Smooth muscle cell of the brain vasculature (primary cell): ENCODE measurements around the gene SLC35F1.

ENCODE experiments used
- DNase-seq: peaks from one replicate; pipeline ENCODE4 v3.0.0-alpha.2; 2012; ENCODE audit warnings: low read depth, low spot score

SLC35F1 gene

DNA sequence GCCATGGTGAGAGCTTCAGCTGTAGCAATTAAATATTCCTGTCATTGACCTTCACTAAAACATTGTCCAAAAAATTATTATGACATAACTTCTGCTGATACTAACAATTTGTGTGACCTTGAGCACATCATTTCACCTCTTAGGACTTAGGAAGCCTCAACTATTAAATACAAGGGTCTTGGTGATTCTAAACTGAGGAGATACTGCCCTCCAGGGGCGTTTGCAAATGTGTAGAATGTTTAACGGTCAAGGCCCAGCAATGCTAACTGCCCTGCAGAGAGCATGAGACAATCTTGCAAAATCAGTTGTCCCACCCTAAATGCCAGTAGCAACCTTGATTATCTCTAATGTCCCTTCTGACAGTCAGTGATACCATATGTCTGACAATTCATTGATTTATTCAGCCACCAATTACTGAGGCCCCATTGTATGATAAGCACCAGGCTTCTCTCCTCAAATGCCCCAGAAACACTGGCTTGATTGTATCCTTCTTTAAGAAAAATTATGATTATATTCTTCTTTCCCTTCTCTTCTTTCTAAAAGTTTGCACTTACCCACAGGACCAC is 356.9 kb downstream of the SLC35F1 start:
- DNase-seq, result peak; percentile 13

GRCh38 chr6:118269659-118270058 is 362.6 kb downstream of the SLC35F1 start:
- no peak for DNase-seq

GRCh38 chr6:118277631-118278030 is 370.6 kb downstream of the SLC35F1 start:
- DNase-seq, result no peak

DNA sequence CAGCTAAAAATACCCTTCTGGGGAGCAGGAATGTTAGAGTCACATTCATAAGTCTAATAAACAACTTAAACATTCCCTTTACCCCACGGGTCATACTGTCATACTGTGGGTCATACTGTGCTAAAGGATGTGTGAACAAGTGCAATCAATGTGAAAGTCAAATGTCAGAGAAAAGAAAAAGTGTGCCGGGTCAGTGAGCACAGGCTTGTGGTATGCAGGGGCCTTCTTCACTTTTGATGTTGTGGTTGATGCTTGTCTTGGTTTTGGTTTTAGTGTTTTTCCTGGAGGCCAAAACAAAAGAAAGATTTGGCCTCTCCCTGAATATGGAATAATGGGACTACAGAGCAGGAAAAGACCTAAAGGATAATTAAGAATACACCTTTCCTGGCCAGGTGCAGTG is 373.1 kb downstream of the SLC35F1 start:
- no peak for DNase-seq

DNA sequence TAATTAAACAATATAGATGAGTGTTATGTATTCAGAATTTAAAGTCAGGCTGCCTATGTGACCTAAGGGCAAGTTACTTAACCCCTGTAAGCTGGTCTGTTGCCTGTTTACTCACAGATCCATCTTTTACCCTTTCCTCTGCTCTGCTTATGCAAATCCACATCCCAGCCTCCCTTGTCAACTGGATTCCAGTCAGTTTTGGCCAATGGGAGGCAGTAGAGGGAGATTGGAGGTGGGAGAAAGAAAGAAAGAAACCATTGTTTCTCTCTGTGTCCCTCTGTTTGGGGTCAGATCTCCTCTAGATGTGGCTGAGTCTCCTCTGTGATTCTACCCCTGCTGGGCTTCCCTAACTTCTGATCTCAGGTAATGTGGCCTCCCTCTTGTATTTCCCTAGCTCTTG is 374.2 kb downstream of the SLC35F1 start:
- DNase-seq, result no peak

- DNase-seq, result peak; percentile 43
Observed at GRCh38 chr6:118283766-118284165, 376.7 kb downstream of the SLC35F1 start.

GRCh38 chr6:118284736-118285360 is 377.8 kb downstream of the SLC35F1 start:
- no peak for DNase-seq

- no peak for DNase-seq
Observed at GRCh38 chr6:118285791-118286190, 378.7 kb downstream of the SLC35F1 start.

DNA sequence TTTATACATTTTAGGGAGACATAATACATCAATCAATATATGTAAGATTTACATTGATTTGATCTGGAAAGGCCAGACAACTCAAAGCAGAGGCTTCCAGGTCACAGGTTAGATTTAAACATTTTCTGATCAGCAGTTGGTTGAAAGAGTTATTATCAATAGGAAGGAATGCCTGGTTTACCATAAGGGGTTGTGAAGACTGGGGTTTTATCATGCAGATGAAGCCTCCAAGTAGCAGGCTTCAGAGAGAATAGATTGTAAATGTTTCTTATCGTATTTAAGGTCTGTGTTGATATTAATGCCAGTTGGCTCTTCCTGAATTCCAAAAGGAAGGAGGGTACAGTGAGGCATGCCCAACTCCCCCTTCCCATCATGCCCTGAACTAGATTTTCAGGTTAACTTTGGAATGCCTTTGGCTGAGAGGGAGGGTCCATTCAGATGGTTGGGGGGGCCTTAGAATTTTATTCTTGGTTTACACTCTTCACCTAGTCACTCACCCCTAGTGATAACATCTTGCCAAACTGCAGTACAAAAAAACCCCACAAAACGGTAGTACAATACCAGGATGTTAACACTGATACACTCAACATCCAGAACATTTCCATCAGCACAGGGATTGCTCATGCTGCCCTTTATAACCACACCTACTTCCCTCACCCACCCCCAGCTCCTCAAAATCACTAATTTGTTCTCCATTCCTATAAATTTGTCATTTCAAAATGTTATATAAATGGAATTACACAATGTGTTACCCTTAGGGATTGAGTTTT is 381.5 kb downstream of the SLC35F1 start:
- no peak for DNase-seq

GRCh38 chr6:118292558-118292957 is 385.5 kb downstream of the SLC35F1 start:
- no peak for DNase-seq

- DNase-seq, result no peak
Observed at GRCh38 chr6:118294906-118295305, 387.8 kb downstream of the SLC35F1 start.

GRCh38 chr6:118295336-118295735 is 388.3 kb downstream of the SLC35F1 start:
- no peak for DNase-seq

- no peak for DNase-seq
Observed at GRCh38 chr6:118296129-118296901, 389.3 kb downstream of the SLC35F1 start.

DNA sequence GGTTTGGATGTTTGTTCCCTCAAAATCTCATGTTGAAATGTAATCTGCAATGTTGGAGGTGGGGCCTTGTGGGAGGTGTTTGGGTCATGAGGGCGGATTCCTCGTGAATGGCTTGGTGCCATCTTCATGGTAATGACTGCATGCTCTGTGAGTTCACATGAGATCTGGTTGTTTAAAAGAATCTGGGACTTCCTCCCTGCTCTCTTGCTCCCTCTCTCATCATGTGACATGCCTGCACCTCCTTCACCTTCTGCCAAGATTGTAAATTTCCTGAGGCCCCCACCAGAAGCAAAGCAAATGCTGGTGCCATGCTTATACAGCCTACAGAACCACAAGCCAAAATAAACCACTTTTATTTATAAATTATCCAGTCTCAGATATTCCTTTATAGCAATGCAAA is 390.8 kb downstream of the SLC35F1 start:
- DNase-seq, result no peak

DNA sequence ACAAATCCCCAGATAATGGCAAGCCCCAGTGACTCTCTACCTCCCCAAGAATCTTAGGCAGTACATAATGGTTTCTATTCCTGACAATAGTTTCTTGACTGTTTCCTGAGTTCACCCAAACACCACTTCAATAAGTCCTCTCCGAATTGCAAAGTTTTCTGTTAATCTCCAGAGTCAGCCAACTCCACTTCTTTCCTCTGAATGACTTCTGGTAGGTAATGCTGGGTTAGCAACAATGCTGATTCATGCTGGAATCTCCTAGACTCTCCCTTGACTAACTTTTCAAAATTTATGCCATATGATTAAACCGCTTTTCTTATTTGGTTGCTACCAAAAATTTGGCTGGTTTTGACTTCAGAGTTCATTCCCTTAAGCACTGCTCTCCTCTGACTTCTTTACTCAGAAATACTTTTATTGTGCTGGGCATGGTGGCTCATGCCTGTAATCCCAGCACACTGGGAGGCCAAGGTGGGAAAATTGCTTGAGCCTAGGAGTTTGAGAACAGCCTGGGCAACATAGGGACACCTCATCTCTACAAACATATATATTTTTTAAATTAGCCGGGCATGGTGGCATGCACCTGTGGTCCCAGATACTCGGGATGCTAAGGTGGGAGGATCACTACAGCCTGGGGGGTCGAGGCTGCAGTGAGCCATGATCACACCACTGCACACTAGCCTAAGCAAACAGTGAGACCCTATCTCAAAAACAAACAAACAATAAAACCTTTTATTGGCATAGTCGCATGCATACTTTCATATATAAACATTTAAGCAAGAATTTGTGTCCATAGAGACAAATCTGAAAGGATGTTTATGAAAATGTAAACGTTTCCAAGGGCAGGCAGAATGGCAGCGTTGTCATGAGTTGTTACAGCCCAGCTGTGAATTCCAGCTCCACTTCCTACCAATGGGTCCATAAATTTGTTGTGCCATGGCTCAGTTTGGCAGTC is 391.7 kb downstream of the SLC35F1 start:
- no peak for DNase-seq

GRCh38 chr6:118299457-118299856 is 392.4 kb downstream of the SLC35F1 start:
- DNase-seq, result no peak

DNA sequence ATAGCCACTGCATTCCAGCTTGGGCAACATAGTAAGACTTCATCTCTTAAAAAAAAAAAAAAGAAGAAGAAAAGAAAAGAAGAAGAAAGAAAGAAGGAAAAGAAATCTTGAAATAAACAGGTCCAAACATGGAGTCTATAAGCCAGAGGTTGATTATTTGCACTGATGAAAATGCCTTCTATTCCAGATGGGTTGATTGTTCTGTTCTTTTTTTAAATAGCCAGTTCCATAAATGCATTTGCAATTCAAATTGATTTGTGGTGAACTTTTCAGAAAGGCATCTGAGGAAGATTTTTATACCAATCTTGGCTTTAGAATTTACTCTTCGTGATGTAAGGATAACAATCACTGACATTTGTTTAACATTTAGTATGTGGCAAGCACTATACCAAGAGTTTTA is 397.3 kb downstream of the SLC35F1 start:
- no peak for DNase-seq

DNA sequence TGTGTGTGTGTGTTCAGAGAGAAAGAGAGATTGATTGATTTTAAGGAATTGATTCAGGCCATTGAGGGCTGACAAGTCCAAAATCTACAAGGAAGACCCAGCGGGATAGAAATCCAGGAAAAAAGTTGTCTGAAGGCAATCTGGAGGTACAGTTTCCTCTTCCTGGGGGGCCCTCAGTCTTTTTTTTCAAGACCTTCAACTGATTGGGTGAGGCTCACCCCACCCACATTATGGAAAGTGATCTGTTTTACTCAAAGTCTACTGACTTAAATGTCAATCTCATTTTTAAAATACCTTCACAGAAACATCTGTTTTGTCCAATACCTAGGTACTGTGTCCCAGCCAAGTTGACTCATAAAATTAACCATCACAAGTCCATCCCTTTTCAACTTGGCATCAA is 398.0 kb downstream of the SLC35F1 start:
- DNase-seq, result no peak

DNA sequence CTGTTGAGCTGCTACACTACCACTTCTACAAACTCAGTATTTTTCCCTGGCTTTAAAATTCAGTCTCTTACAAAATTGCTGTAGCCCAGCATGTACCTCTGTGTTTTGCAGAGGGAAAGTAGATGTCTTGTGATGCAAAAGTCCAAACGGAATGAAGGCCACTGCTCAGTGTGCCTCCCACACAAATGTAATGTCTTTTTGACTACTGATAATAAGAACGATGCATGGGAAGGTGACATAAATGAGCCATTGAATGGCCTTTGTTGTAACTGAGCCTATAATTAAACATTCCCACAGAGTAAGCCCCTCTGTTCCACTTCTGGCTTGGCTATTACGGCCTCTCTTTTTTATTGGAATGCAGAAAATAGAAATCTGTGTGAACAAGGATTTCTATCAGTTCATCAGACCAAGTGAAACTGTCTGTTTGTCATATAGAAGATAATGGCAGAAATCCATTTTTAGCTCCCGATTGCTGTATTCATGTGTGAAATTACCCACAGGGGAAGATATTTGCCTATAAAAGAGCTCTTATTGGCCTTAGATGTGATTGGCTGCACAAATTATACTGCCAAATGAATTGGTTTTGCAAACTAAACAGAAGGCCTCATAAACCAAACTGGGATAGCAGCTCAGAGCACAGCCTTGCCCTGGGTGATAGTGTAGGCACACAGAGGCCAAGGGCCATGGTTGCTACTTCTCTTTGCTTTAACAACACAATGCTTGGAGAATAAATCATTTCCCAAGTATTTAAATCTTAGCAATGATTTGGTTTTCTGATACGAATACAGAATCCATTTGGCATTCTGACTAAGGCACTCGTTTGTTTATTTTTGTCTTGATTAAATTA is 399.6 kb downstream of the SLC35F1 start:
- no peak for DNase-seq

- DNase-seq, result no peak
Observed at GRCh38 chr6:118307581-118307980, 400.5 kb downstream of the SLC35F1 start.
